Epithelial cell of proximal tubule (primary cell): ENCODE data around the gene MCC. TPM values are rescaled to one million over a fixed set of nuclear protein-coding genes. Genes with fewer than 3 reads are reported as not detected.

Experiments
- DNase-seq: peaks from one replicate; pipeline ENCODE4 v3.0.0-alpha.2; 2011; ENCODE audit warnings: low read depth
- H3K4me3 ChIP-seq: 2 replicates; pipeline ENCODE4 v1.5.1; 2011; ENCODE audit warnings: low read depth, mild to moderate bottlenecking, low read length
- total RNA-seq: library from RNA; depleted of rRNA; stranded (reverse); fragments of >200 nt; gene quantifications from 2 replicates; pipeline ENCODE4 v1.2.3, GENCODE V29; 2015
- TF ChIP-seq, protein P1 (sequence below): conservative IDR thresholded peaks from 2 replicates; pipeline ENCODE4 v1.5.1; 2012; ENCODE audit warnings: low read depth, mild to moderate bottlenecking, low read length

Gene MCC
- total RNA-seq, 1 donor from 2014 or later = 6.3 TPM

GRCh38 chr5:113053511-113053995 is 434.7 kb downstream of the MCC start:
- H3K4me3 ChIP-seq = no peak overlapping the region
- DNase-seq = no peak
- TF ChIP-seq, protein P1, sequence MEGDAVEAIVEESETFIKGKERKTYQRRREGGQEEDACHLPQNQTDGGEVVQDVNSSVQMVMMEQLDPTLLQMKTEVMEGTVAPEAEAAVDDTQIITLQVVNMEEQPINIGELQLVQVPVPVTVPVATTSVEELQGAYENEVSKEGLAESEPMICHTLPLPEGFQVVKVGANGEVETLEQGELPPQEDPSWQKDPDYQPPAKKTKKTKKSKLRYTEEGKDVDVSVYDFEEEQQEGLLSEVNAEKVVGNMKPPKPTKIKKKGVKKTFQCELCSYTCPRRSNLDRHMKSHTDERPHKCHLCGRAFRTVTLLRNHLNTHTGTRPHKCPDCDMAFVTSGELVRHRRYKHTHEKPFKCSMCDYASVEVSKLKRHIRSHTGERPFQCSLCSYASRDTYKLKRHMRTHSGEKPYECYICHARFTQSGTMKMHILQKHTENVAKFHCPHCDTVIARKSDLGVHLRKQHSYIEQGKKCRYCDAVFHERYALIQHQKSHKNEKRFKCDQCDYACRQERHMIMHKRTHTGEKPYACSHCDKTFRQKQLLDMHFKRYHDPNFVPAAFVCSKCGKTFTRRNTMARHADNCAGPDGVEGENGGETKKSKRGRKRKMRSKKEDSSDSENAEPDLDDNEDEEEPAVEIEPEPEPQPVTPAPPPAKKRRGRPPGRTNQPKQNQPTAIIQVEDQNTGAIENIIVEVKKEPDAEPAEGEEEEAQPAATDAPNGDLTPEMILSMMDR = no peak

- TF ChIP-seq, protein P1 = no peak
- H3K4me3 ChIP-seq = no peak overlapping the region
- no peak for DNase-seq
Measured at GRCh38 chr5:113052041-113052795, 436.0 kb downstream of the MCC start.

GRCh38 chr5:113050721-113051382 is 437.4 kb downstream of the MCC start:
- TF ChIP-seq, protein P1 = no peak
- DNase-seq = no peak
- H3K4me3 ChIP-seq = no peak overlapping the region

- no peak for DNase-seq
- TF ChIP-seq, protein P1 = no peak
- no peak overlapping the region for H3K4me3 ChIP-seq
Measured at GRCh38 chr5:113048931-113049330, 439.3 kb downstream of the MCC start.

- TF ChIP-seq, protein P1 = no peak
- no peak overlapping the region for H3K4me3 ChIP-seq
- no peak for DNase-seq
Measured at GRCh38 chr5:113047733-113048652, 440.3 kb downstream of the MCC start.

DNA sequence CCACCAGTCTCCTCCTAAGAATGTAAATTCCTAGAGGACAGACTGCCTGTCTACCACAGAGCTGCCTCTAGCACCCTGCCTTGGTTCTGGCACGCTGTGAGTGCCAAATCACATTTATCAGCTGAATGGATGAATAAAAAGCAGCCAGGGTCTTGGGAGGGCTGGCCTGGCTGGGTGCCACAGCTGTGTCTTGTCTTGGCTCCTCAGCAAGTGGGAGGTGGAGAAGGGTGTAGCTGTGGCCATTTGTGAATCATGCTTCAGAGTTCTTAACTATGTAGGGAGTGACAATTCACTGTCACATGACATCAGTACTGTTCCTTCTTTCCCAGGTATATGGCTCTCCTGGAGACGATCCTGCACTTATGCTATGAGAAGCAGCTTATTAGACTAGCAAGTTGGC is 441.0 kb downstream of the MCC start:
- DNase-seq = no peak
- no peak overlapping the region for H3K4me3 ChIP-seq
- TF ChIP-seq, protein P1 = no peak
